ENCODE measurements around the gene NT5DC4.
"Not testable (repeated sequence)": the region's sequence is repeated elsewhere in the genome, so short reads cannot be mapped to it uniquely, and the experiment has no call there.

Gene NT5DC4

GRCh38 chr2:112701052-112701451, 19.8 kb upstream of the NT5DC4 start:
- no peak for DNase-seq

GRCh38 chr2:112703684-112704083, 17.1 kb upstream of the NT5DC4 start:
- DNase-seq: no peak

- no peak for DNase-seq
Observed at GRCh38 chr2:112705575-112705974, 15.2 kb upstream of the NT5DC4 start.

DNA sequence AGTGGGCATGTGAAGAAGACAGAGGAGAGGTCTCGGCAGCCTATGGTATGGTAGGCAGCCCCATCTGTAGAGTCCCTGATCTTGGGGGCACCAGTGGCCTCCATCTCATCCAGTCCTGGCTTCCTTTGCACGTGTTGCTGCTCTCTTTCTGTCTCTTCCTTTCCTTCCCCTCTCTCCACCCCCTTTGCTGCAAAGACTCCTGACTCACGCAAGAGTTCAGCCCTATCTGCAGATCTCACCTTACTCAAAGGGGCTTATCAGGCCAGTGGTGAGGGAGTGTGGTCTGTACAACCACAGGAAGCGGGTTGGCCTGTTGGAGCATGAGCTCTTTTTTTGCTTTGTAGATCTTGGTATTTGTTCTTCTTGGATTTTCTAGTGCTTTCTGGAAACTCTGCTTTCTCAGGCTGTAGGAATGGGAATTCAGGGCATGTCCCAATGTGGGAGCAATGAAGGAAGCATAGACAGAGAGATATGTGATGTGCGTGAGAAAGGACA, 14.6 kb upstream of the NT5DC4 start:
- DNase-seq: no peak

DNA sequence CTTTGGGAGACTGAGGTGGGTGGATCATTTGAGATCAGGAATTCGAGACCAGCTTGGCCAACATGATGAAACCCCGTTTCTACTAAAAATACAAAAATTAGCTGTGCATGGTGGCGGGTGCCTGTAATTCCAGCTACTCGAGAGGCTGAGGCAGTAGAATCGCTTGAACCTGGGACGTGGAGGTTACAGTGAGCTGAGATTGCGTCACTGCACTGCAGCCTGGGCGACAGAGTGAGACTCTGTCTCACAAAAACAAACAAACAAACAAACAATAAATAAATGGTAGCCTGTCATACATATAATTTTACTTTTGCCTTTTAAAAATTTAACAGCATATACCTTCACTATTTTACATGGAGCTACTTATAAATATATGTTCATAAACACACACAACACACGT, 13.9 kb upstream of the NT5DC4 start:
- not testable (repeated sequence) for DNase-seq

- DNase-seq: no peak
Observed at GRCh38 chr2:112708968-112709367, 11.9 kb upstream of the NT5DC4 start.

- no peak for DNase-seq
Observed at GRCh38 chr2:112709703-112710102, 11.1 kb upstream of the NT5DC4 start.

DNA sequence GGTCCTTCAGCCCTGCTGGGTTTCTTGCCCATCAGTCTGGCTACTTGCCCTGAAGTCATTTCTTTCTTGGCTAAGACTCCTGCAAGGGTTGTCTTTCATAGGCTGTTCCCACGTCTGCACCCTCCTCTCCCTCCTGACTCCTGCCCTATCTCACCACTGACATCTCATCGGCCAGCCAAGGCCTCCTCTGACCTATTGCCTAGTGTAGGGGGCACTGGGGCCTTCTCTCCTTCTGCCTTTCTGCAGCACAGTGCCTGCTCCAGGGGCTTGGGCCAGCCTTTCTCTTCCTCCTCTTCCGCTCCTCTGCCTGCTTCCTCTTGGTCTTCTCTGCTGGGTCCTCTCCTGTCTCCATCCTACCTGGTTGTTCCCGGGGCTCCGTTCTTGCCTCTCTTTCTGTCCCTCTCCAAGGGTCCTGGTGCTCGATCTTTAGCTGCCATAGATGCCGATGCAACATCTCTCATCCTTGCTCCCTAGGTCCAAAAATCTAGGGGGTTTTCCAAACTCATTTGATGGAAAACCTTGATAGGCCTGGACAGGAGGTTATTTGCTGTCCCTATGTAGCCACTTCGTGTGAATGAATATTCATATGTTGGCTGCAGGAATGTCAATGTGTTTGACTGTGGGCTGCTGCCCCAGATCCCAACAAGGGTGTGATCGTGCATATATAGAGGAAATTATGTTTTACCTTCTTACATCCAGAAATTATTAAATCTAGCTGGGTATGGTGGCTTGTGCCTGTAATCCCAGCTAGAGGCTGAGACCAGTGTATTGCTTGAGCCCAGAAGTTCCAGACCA, 9.7 kb upstream of the NT5DC4 start:
- no peak for DNase-seq

DNA sequence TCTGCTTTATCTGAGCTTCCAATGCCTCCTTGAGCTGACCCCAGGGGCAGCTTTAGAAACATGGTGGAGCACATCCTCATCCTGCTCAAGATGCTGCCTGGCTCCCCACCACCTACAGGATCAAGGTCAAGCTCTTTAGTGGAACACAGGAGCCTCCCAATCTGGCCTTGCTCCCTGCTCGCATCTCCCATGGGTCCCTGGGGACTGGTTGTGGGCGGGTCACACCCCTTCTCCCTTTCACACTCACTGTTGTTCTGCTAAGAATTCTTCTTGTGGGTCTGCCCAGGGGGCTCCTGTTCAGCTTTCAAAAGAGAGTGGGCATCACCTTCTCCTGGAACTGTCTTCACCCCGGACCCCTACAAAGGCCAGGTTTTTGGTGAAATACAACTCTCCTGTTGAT, 8.4 kb upstream of the NT5DC4 start:
- DNase-seq: no peak

GRCh38 chr2:112712903-112713584, 7.8 kb upstream of the NT5DC4 start:
- DNase-seq: no peak

DNA sequence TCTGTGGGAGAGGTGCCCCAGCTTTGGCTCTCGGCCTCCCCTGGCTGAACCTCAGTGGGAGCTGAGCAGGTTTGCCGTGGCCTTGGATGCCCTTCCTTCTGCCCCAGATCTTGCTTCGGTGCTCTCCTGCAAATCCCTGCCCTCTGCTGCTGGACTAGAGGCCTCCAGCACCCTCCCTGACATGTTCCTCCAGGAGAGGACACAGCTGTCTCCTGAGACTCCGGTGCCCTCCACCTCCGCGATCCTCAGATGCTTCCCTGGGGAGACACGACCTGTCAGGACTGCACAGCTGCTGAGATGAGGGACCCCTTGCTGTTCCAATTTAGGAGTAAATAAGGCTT, 7.3 kb upstream of the NT5DC4 start:
- DNase-seq: no peak

DNA sequence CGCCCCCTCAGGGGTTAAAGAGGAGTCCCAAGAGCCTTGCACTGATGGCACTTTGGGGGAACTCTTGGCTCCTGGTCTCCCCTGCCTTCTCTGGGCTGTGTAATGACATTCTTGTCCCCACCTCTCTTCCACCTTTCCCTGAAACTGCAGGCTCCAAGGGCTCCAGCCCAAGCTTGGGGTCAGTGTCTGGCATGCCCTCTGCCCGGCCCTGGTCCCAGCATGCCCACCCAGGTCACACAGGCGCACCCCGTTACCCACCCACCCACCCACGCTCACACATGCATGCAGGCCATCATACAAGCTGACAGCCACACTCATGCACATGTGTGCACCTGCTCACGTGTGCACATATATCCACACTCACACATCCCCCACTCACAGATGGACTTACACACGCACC, 6.9 kb upstream of the NT5DC4 start:
- DNase-seq: no peak

- DNase-seq: no peak
Observed at GRCh38 chr2:112714331-112714730, 6.5 kb upstream of the NT5DC4 start.

GRCh38 chr2:112714836-112715631, 5.8 kb upstream of the NT5DC4 start:
- no peak for DNase-seq

DNA sequence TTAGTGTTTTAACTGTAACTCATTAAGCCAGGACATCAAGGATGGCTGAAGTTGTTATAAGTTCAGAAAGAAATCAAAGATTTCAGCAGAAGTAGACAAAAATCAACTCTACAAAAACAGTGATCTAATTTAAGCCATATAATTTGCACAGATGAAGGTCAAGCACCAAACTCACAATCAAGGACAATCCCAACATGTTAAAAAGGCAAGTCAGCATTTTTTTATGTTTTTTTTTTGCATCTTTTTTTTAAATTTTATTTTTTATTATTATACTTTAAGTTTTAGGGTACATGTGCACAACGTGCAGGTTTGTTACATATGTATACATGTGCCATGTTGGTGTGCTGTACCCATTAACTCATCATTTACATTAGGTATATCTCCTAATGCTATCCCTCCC, 4.7 kb upstream of the NT5DC4 start:
- DNase-seq: not testable (repeated sequence)

GRCh38 chr2:112716826-112717352, 3.9 kb upstream of the NT5DC4 start:
- DNase-seq: not testable (repeated sequence)

GRCh38 chr2:112718863-112719370, 1.9 kb upstream of the NT5DC4 start:
- DNase-seq: no peak

DNA sequence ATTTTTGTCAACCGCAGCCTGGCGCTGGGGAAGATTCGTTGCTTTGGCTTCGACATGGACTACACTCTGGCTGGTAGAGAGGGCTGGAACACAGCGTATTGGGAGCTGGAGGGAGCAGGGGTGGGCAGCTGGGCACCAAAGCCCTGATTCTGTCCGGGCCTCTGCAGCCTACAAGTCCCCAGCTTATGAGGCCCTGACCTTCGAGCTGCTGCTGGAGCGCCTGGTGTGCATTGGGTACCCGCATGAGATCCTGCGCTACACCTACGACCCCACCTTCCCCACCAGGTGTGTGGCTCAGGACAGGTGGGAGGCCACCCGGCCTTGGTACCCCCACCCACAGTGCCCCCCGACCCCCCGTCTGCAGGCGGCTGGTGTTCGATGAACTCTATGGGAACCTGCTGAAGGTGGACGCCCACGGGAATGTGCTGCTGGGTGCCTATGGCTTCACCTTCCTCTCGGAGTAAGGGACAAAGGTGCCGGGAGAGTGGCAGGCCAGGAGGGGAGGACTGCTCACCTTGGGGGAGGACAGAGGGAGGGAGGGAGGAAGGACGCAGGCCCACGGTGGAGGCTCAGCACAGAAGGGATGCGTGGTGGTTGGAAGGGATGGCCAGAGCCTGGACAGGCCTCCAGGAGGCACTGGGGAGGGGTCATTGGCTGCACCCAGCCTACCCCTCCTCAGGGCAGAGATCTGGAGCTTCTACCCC, 1.2 kb downstream of the NT5DC4 start:
- no peak for DNase-seq

DNA sequence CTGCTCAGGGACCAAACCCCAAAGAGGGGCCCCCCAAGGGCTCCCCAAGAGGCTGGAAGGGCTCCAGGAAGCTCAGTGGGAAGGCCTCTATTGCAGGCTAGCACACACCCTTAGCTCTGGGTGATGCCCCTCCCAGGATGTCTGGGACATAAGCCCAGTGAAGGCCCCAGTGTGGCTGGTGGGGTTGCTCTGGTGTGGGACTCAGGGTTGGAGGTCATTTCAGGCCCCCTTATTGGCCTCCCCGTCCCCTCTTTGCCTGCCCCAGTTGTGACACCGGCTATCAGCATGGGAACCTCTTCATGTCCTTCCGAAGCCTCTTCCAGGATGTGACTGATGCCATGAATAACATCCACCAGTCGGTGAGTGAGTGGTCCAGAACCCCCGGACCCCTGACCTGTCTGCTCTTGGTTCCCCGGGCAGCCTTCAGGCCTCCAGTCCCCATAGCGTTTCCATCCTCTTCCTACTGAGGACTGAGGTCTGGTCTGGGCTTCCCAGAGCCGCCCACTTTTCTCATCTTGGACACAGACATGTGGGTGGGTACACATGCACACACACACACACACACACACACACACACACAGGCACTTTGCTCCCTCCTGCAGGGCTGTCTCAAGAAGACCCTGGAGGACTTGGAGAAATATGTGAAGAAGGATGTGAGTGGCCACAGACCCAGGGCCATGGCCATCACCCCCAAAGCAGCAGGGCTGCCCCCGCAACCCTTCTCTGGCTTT, 2.2 kb downstream of the NT5DC4 start:
- DNase-seq: no peak

- DNase-seq: no peak
Observed at GRCh38 chr2:112723547-112723940, 2.7 kb downstream of the NT5DC4 start.

DNA sequence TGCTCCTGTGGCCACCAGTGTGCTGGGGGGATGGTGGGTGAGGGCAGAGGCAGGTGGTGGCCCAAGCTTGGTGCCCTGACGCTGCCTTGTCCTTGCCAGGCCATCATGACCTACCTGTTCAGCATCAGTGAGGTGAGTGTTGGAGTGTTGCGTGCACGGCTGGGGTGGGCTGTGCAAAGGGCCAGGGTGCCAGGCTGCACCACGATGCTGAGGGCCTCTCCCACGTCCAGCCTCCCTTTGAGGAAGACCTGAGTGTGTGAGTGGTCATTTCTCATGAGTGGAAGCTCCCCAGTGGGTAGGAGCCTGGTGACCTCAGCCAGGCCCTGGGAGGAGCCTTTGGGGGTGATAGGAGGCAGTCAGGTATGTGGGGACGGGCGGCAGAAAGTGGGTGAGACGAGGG, 3.2 kb downstream of the NT5DC4 start:
- no peak for DNase-seq

All from effector CD8-positive, alpha-beta T cell (primary cell).